ENCODE measurements around the gene RPL12. TPM values are rescaled to one million over a fixed set of nuclear protein-coding genes. Genes with fewer than 3 reads are reported as not detected.
A peak's percentile ranks its signal among the peaks of the same experiment; 100 is the strongest.

Gene RPL12
- total and polyA plus RNA-seq, 2 of the 13 experiments (the other 11 are each of a cell fraction or from before 2014, with no cell fraction given), result 1,551 to 2,590 TPM

DNA sequence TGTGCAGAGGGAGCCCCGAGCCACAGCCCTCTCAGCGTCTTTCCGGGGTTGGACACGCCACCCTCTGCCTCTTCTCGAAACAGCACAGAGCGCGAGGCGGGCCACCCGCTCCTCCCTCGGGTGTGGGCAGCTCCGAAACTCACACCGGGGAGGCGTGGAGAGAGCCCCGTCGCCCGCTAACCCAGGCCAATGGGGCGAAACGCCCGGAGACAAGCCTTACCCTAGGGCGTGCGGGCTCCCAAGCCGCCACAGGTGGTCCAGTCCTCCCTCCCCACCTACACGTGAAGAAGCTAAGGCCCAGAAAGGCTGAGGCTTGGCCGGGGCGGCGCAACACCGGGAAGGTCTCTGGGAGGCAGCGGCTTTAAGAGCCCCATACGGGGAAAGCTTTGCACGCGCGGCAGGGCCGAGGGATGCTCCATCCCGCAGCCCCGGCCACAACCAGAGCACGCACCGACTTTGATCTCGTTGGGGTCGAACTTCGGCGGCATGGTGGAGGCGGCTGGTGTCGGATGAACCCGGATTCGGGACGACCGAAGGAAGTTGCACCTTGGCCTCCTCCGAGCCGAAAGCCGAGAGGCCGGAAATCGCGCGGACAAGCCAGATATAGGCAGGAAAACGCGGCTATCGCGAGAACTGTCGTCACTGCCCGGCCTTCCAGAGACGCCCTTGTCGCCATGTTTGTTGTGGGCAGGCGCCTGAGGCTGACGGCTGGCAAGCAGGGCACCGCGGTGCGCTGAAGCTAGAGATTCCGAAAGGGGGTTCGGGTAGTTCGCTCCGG, at the start of gene RPL12, which contains the start of gene LRSAM1 (continued):
- TF ChIP-seq E2F2 (CRISPR knock-in tag; IDR thresholded peaks at IDR 0.05; ENCODE audit: borderline replicate concordance) (0 out of 2 replicates have a peak, but pooled peaks have one; percentile 77), ZNF263 (CRISPR knock-in tag; IDR thresholded peaks at IDR 0.05) (no peak), HOMEZ (CRISPR knock-in tag; IDR thresholded peaks at IDR 0.05; ENCODE audit: low read depth) (peak; percentile 37; the same call in 1 of the 2 replicates), SRY (CRISPR knock-in tag; IDR thresholded peaks at IDR 0.05) (peak; percentile 49; the same call in 1 of the 2 replicates), ZFP36L2 (CRISPR knock-in tag; IDR thresholded peaks at IDR 0.05) (no peak), TBX2 (CRISPR knock-in tag; IDR thresholded peaks at IDR 0.05; ENCODE audit: borderline replicate concordance) (peak; percentile 83), GLI4 (CRISPR knock-in tag; IDR thresholded peaks at IDR 0.05; ENCODE audit: borderline replicate concordance) (no peak; the same call in 1 of the 2 replicates), NR2C2 (CRISPR knock-in tag; IDR thresholded peaks at IDR 0.05; ENCODE audit: borderline replicate concordance) (peak; percentile 89), ZNF569 (CRISPR knock-in tag; IDR thresholded peaks at IDR 0.05; ENCODE audit: borderline replicate concordance) (no peak), KDM4B (CRISPR knock-in tag; IDR thresholded peaks at IDR 0.05) (no peak), POGZ (CRISPR knock-in tag; IDR thresholded peaks at IDR 0.05) (peak; percentile 80), NFATC3 (CRISPR knock-in tag; IDR thresholded peaks at IDR 0.05) (0 out of 2 replicates have a peak, but pooled peaks have one; percentile 66), MYPOP (CRISPR knock-in tag; IDR thresholded peaks at IDR 0.05) (peak; percentile 90), KMT2A (CRISPR knock-in tag; IDR thresholded peaks at IDR 0.05) (peak; percentile 90), SOX5 (CRISPR knock-in tag; IDR thresholded peaks at IDR 0.05; ENCODE audit: borderline replicate concordance) (peak; percentile 69; the same call in 1 of the 2 replicates), MXD3 (CRISPR knock-in tag; IDR thresholded peaks at IDR 0.05) (peak; percentile 90; the same call in 1 of the 2 replicates), NR1H2 (CRISPR knock-in tag; IDR thresholded peaks at IDR 0.05; ENCODE audit: borderline replicate concordance, low read depth) (no peak)
- TF ChIP-seq, protein P1, sequence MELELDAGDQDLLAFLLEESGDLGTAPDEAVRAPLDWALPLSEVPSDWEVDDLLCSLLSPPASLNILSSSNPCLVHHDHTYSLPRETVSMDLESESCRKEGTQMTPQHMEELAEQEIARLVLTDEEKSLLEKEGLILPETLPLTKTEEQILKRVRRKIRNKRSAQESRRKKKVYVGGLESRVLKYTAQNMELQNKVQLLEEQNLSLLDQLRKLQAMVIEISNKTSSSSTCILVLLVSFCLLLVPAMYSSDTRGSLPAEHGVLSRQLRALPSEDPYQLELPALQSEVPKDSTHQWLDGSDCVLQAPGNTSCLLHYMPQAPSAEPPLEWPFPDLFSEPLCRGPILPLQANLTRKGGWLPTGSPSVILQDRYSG (CRISPR knock-in tag; IDR thresholded peaks at IDR 0.05), result 0 out of 2 replicates have a peak, but pooled peaks have one; percentile 40
- TF ChIP-seq, protein P2, sequence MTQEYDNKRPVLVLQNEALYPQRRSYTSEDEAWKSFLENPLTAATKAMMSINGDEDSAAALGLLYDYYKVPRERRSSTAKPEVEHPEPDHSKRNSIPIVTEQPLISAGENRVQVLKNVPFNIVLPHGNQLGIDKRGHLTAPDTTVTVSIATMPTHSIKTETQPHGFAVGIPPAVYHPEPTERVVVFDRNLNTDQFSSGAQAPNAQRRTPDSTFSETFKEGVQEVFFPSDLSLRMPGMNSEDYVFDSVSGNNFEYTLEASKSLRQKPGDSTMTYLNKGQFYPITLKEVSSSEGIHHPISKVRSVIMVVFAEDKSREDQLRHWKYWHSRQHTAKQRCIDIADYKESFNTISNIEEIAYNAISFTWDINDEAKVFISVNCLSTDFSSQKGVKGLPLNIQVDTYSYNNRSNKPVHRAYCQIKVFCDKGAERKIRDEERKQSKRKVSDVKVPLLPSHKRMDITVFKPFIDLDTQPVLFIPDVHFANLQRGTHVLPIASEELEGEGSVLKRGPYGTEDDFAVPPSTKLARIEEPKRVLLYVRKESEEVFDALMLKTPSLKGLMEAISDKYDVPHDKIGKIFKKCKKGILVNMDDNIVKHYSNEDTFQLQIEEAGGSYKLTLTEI (CRISPR knock-in tag; conservative IDR thresholded peaks at IDR 0.05), result no peak
- TF ChIP-seq, protein P3, sequence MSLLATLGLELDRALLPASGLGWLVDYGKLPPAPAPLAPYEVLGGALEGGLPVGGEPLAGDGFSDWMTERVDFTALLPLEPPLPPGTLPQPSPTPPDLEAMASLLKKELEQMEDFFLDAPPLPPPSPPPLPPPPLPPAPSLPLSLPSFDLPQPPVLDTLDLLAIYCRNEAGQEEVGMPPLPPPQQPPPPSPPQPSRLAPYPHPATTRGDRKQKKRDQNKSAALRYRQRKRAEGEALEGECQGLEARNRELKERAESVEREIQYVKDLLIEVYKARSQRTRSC (CRISPR knock-in tag; IDR thresholded peaks at IDR 0.05; ENCODE audit: low read depth), result peak; percentile 78; the same call in 1 of the 2 replicates

Data from HepG2 (cell line).